ENCODE data around the gene SCAF4. TPM values are rescaled to one million over a fixed set of nuclear protein-coding genes. Genes with fewer than 3 reads are reported as not detected.

SCAF4 gene
- total and polyA plus RNA-seq, 2 donors (not counting 3 experiments of a cell fraction or from before 2014, with no cell fraction given), result 12.2 to 41.2 TPM

DNA sequence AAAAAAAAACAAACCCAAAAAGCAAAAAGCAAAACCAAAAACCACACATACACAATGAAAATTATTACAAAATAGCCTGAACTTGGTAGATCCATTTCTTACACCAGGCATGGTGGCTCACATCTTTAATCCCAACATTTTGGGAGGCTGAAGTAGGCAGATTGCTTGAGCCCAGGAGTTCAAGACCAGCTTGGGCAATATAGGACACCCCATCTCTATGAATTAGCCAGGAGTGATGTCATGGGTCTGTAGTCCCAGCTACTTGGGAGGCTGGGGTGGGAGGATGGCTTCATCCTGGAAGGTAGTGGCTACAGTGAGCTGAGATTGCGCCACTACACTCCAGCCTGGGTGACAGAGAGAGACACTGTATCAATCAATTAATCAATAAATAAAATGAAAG is 42.1 kb upstream of the SCAF4 start:
- dilution Hi-C loops (cut with MboI; ENCODE audit: extremely low pct_ligation_motif_present, low sequenced_read_pairs), result no loop called here
- no peak overlapping the region for H3K9ac ChIP-seq (replicated peaks; ENCODE audit: extremely low read depth, insufficient read depth, low read length)
- intact Hi-C loops (cut with micrococcal nuclease), result no loop called here
- no peak overlapping the region for H3K4me2 ChIP-seq (ENCODE audit: insufficient read depth, low read length)
- ChIA-PET POLR2A (no interaction called here), CTCF (interaction anchor here (1.0 kb wide), 1 partner anchor 12 kb away, joined by 5 read pairs; no protein-coding TSS in a partner anchor)
- no peaks in the 10 kb centered on the region for H3K27me3 ChIP-seq (ENCODE audit: control insufficient read depth in 2 of 2, insufficient read depth in 2 of 2, low read length in 2 of 2)
- no peaks in the 10 kb centered on the region for H4K20me1 ChIP-seq (replicated peaks; ENCODE audit: control insufficient read depth, extremely low read depth, insufficient read depth, low read length)
- H3K9me1 ChIP-seq (replicated peaks; ENCODE audit: control insufficient read depth, extremely low read depth, insufficient read depth, low read length), result no peaks in the 10 kb centered on the region
- H3K9me3 ChIP-seq (replicated peaks; ENCODE audit: control insufficient read depth, insufficient read depth, low read length), result no peaks in the 10 kb centered on the region
- DNase-seq (ENCODE audit: low read depth, low spot score), result no peak
- no peaks in the 10 kb centered on the region for H3K4me1 ChIP-seq (ENCODE audit: control insufficient read depth, extremely low read depth, insufficient read depth, low read length)
- H3K36me3 ChIP-seq (ENCODE audit: control insufficient read depth in 2 of 2, extremely low read depth in 1 of 2, insufficient read depth in 2 of 2, low read length in 2 of 2), result no peaks in the 10 kb centered on the region
- no peaks in the 10 kb centered on the region for H3K79me2 ChIP-seq (ENCODE audit: control insufficient read depth, insufficient read depth, low read length)
- no peak overlapping the region for H3K27ac ChIP-seq (ENCODE audit: insufficient read depth, low read depth, low read length)
- no peak for TF ChIP-seq GATA2 (IDR thresholded peaks at IDR 0.05; ENCODE audit: insufficient read depth, insufficient read length, low read depth, low read length)
- TF ChIP-seq, protein P1, sequence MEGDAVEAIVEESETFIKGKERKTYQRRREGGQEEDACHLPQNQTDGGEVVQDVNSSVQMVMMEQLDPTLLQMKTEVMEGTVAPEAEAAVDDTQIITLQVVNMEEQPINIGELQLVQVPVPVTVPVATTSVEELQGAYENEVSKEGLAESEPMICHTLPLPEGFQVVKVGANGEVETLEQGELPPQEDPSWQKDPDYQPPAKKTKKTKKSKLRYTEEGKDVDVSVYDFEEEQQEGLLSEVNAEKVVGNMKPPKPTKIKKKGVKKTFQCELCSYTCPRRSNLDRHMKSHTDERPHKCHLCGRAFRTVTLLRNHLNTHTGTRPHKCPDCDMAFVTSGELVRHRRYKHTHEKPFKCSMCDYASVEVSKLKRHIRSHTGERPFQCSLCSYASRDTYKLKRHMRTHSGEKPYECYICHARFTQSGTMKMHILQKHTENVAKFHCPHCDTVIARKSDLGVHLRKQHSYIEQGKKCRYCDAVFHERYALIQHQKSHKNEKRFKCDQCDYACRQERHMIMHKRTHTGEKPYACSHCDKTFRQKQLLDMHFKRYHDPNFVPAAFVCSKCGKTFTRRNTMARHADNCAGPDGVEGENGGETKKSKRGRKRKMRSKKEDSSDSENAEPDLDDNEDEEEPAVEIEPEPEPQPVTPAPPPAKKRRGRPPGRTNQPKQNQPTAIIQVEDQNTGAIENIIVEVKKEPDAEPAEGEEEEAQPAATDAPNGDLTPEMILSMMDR (IDR thresholded peaks at IDR 0.05; ENCODE audit: extremely low read depth in 1 of 2, insufficient read depth in 1 of 2, low read depth in 1 of 2, low read length in 2 of 2), result no peak
- TF ChIP-seq, protein P2, sequence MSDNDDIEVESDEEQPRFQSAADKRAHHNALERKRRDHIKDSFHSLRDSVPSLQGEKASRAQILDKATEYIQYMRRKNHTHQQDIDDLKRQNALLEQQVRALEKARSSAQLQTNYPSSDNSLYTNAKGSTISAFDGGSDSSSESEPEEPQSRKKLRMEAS (IDR thresholded peaks at IDR 0.05; ENCODE audit: insufficient read depth, insufficient read length), result no peak
- H3K4me3 ChIP-seq (replicated peaks in 1 of 3; ENCODE audit: insufficient read depth in 1 of 3, low read depth in 1 of 3, low read length in 3 of 3), result no peak overlapping the region
- H2AFZ ChIP-seq (ENCODE audit: low read depth, low read length), result no peak overlapping the region
- FAIRE-seq, result no peak
- no TSS peak for BruUV-seq (replicated peaks)

All from endothelial cell of umbilical vein (primary cell).